Hepatocyte (in vitro differentiated cells): ENCODE measurements around the gene PRSS21. TPM values are rescaled to one million over a fixed set of nuclear protein-coding genes. Genes with fewer than 3 reads are reported as not detected.
A peak's percentile ranks its signal among the peaks of the same experiment; 100 is the strongest.

Experiments
- DNase-seq: peaks from one replicate; pipeline ENCODE4 v3.0.0-alpha.2; 2016; ENCODE audit warnings: low spot score
- H2AFZ ChIP-seq: fragments of 200-600 bp; sonication (generic); 2 replicates; pipeline ENCODE4 v1.6.0; 2016; ENCODE audit warnings: antibody characterized with exemption, mild to moderate bottlenecking
- H3K27ac ChIP-seq: fragments of 200-600 bp; sonication (generic); 2 replicates; pipeline ENCODE4 v1.5.1; 2016; ENCODE audit warnings: mild to moderate bottlenecking
- H3K27me3 ChIP-seq: fragments of 200-600 bp; sonication (generic); 2 replicates; pipeline ENCODE4 v1.6.1; 2016
- H3K36me3 ChIP-seq: fragments of 200-600 bp; sonication (generic); replicated peaks from 2 replicates; pipeline ENCODE4 v1.5.1; 2016; ENCODE audit warnings: low read depth; ENCODE audit not compliant: insufficient read depth
- H3K4me1 ChIP-seq: fragments of 200-600 bp; sonication (generic); 2 replicates; pipeline ENCODE4 v1.5.1; 2016; ENCODE audit warnings: mild to moderate bottlenecking, moderate library complexity; ENCODE audit not compliant: insufficient read depth
- H3K4me2 ChIP-seq: fragments of 200-600 bp; sonication (generic); 2 replicates; pipeline ENCODE4 v1.6.0; 2016
- H3K4me3 ChIP-seq: fragments of 200-600 bp; sonication (generic); 2 replicates; pipeline ENCODE4 v1.5.1; 2016; ENCODE audit warnings: mild to moderate bottlenecking
- H3K79me2 ChIP-seq: fragments of 200-600 bp; sonication (generic); 2 replicates; pipeline ENCODE4 v1.6.0; 2017; ENCODE audit warnings: mild to moderate bottlenecking
- H3K9me2 ChIP-seq: fragments of 200-600 bp; sonication (generic); replicated peaks from 2 replicates; pipeline ENCODE4 v1.6.0; 2017; ENCODE audit warnings: mild to moderate bottlenecking; ENCODE audit not compliant: insufficient read depth
- H3K9me3 ChIP-seq: fragments of 200-600 bp; sonication (generic); 2 replicates; pipeline ENCODE4 v1.5.1; 2016; ENCODE audit warnings: low read depth, mild to moderate bottlenecking
- H4K20me1 ChIP-seq: fragments of 200-600 bp; sonication (generic); 2 replicates; pipeline ENCODE4 v1.6.0; 2016; ENCODE audit warnings: mild to moderate bottlenecking; ENCODE audit not compliant: insufficient read depth, poor library complexity, severe bottlenecking
- CTCF ChIP-seq: fragments of 200-600 bp; sonication (generic); IDR thresholded peaks from 2 replicates; pipeline ENCODE4 v1.5.1; 2016; ENCODE audit warnings: antibody characterized with exemption, mild to moderate bottlenecking; ENCODE audit not compliant: poor library complexity
- EZH2 ChIP-seq: fragments of 200-600 bp; sonication (generic); IDR thresholded peaks from 2 replicates; pipeline ENCODE4 v1.6.1; 2016; ENCODE audit warnings: antibody characterized with exemption, mild to moderate bottlenecking, borderline replicate concordance
- EZH2phosphoT487 ChIP-seq: fragments of 200-600 bp; sonication (generic); IDR thresholded peaks from one replicate; pipeline ENCODE4 v1.6.1; 2018; ENCODE audit warnings: antibody characterized with exemption, mild to moderate bottlenecking, low read depth, moderate library complexity; ENCODE audit not compliant: unreplicated experiment, severe bottlenecking
- WGBS: methylation state at CpG from one replicate; pipeline ENCODE4 v1.1.6; 2016; ENCODE audit warnings: low lambda C conversion rate; ENCODE audit errors: missing lambda C conversion rate; 5-methylcytosine and 5-hydroxymethylcytosine counted together
- polyA plus RNA-seq: library from polyadenylated mRNA; unstranded; fragments of >200 nt; fragmentation: Nextera tagmentation; extraction: Ambion mirVana; gene quantifications from 2 replicates; pipeline ENCODE4 v1.2.1, GENCODE V29; 2016
- total RNA-seq: library from RNA; depleted of rRNA; stranded (reverse); fragments of >200 nt; gene quantifications from 2 replicates; pipeline ENCODE4 v1.2.3, GENCODE V29; 2014

The PRSS21 gene
- total and polyA plus RNA-seq, 2 experiments from 2014 or later: not detected

DNA sequence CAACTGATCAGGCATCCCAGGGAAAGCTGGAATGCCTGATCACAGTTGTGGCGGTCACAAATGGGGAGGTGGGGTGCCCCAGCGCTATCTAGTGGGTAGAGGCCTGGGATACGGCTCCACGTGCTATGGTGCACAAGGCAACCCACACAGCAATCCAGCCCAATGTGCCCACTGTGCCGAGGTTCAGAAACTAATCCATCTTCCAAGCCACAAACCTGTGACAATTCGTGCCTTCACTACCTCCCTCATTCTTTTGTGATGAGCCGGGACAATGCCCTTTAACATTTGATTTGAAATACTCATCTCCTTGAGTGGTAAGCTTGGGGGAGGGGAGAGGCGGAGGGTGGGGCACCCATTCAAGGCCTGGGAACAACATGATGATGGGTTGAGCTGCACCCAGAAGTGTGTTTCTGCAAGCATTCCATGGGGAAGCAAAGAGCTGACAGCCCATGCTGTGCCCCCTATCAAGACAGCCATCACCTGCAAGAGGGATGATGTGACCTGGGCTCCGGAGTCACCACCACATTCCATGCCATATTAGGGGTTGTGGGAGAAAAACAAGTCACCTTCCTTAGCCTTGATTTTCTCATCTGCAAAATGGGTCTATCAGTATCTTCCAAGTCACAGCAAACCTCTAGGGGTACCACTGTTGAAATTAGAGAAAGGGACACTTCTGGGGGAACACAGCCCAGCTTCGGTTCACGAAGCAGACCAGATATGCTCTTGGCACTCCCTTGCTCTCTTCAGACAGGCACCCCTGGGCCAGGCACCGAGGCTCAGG is 43.7 kb upstream of the PRSS21 start:
- Histone ChIP-seq H3K79me2 (peaks cover 55% of the 10 kb centered on the region), H3K27ac (no peak overlapping the region), H3K36me3 (no peaks in the 10 kb centered on the region), H3K9me3 (no peaks in the 10 kb centered on the region), H3K4me3 (no peak overlapping the region), H4K20me1 (peaks cover 43% of the 10 kb centered on the region), H2AFZ (no peak overlapping the region), H3K4me1 (peaks cover 14% of the 10 kb centered on the region), H3K27me3 (no peaks in the 10 kb centered on the region), H3K4me2 (no peak overlapping the region), H3K9me2 (no peaks in the 10 kb centered on the region)
- TF ChIP-seq CTCF (no peak), EZH2 (no peak), EZH2phosphoT487 (no peak)
- WGBS: 91% methylated on average over 12 of the region's 12 CpGs
- no peak for DNase-seq

GRCh38 chr16:2774161-2774891 is 42.7 kb upstream of the PRSS21 start:
- Histone ChIP-seq H3K27ac (no peak overlapping the region), H4K20me1 (peaks cover 33% of the 10 kb centered on the region), H3K36me3 (no peaks in the 10 kb centered on the region), H3K79me2 (peaks cover 57% of the 10 kb centered on the region), H3K4me1 (peaks cover 23% of the 10 kb centered on the region), H3K4me3 (no peak overlapping the region), H3K4me2 (no peak overlapping the region), H3K27me3 (no peaks in the 10 kb centered on the region), H3K9me3 (no peaks in the 10 kb centered on the region), H3K9me2 (no peaks in the 10 kb centered on the region), H2AFZ (no peak overlapping the region)
- no peak for TF ChIP-seq CTCF
- TF ChIP-seq EZH2: no peak
- no peak for TF ChIP-seq EZH2phosphoT487
- DNase-seq: no peak
- WGBS: 89% methylated on average over 7 of the region's 7 CpGs

- Histone ChIP-seq H3K27me3 (no peaks in the 10 kb centered on the region), H3K4me1 (peaks cover 23% of the 10 kb centered on the region), H3K9me3 (no peaks in the 10 kb centered on the region), H3K27ac (no peak overlapping the region), H3K4me3 (no peak overlapping the region), H3K4me2 (peak overlapping the region; percentile 94), H3K9me2 (no peaks in the 10 kb centered on the region), H3K79me2 (peaks cover 60% of the 10 kb centered on the region), H3K36me3 (no peaks in the 10 kb centered on the region), H4K20me1 (peaks cover 26% of the 10 kb centered on the region), H2AFZ (no peak overlapping the region)
- 89% methylated on average over 7 of the region's 7 CpGs for WGBS
- TF ChIP-seq EZH2phosphoT487: no peak
- DNase-seq: no peak
Measured at GRCh38 chr16:2775131-2775716, 41.8 kb upstream of the PRSS21 start.
